SK-N-SH (cell line): ENCODE data around the gene ANAPC16. TPM values are rescaled to one million over a fixed set of nuclear protein-coding genes. Genes with fewer than 3 reads are reported as not detected.

Experiments
- CTCF ChIA-PET: fragments of 300-600, 350-600 bp; formaldehyde crosslinking; extraction: SDS; loops from one replicate; lab custom pipeline; 2021; lab: Yijun Ruan, JAX
- POLR2A ChIA-PET: fragments of 350-600 bp; sonication (Branson Sonifier 250); formaldehyde crosslinking; extraction: SDS; loops from one replicate; lab custom pipeline; 2020; ENCODE audit warnings: antibody characterized with exemption, inconsistent platforms; lab: Yijun Ruan, JAX
- DNase-seq: peaks from one replicate; pipeline ENCODE4 v3.0.0; 2012
- H2AFZ ChIP-seq: fragments of 200-600 bp; sonication (generic); 2 replicates; pipeline ENCODE4 v1.8.1; 2016; ENCODE audit warnings: antibody characterized with exemption, mild to moderate bottlenecking, low read depth
- H3F3A ChIP-seq: fragments of 200-600 bp; sonication (generic); replicated peaks from 2 replicates; pipeline ENCODE3; 2016; ENCODE audit warnings: antibody characterized with exemption, mild to moderate bottlenecking; ENCODE audit not compliant: insufficient read depth
- H3K27ac ChIP-seq, 2 experiments: fragments of 200-500 bp in 1 of 2; fragments of 200-600 bp in 1 of 2; sonication (Bioruptor generic) in 1 of 2; sonication (generic), shearing (Covaris generic) in 1 of 2; 2 replicates each; pipeline versions ENCODE4 v1.5.1 to v1.6.1; 2014 to 2016; ENCODE audit warnings: low read depth in 2 of 2, inconsistent platforms in 1 of 2, low read length in 1 of 2, mild to moderate bottlenecking in 1 of 2, mixed read lengths in 1 of 2
- H3K27me3 ChIP-seq: fragments of 200-600 bp; sonication (generic), shearing (Covaris generic); 2 replicates; pipeline ENCODE4 v1.6.1; 2016; ENCODE audit warnings: mixed run types; ENCODE audit not compliant: insufficient read depth
- H3K36me3 ChIP-seq, 2 experiments: fragments of 200-500 bp in 1 of 2; fragments of 200-600 bp in 1 of 2; sonication (Bioruptor generic) in 1 of 2; sonication (generic) in 1 of 2; replicated peaks in 1 of 2; 2 replicates each; pipeline versions ENCODE3 to v1.5.1; 2014 to 2016; ENCODE audit warnings: low read length in 1 of 2, mild to moderate bottlenecking in 1 of 2; ENCODE audit not compliant: insufficient read depth in 2 of 2, control insufficient read depth in 1 of 2
- H3K4me1 ChIP-seq, 2 experiments: fragments of 200-500 bp in 1 of 2; fragments of 200-600 bp in 1 of 2; sonication (Bioruptor generic) in 1 of 2; sonication (generic), shearing (Covaris generic) in 1 of 2; 2 replicates each; pipeline versions ENCODE4 v1.5.1 to v1.6.1; 2014 to 2016; ENCODE audit warnings: low read depth in 1 of 2, low read length in 1 of 2, mixed run types in 1 of 2; ENCODE audit not compliant: insufficient read depth in 2 of 2, control insufficient read depth in 1 of 2
- H3K4me2 ChIP-seq: fragments of 200-600 bp; sonication (generic), shearing (Covaris generic); 2 replicates; pipeline ENCODE4 v1.6.1; 2017; ENCODE audit warnings: mixed run types
- H3K4me3 ChIP-seq, 2 experiments: fragments of 200-500 bp in 1 of 2; fragments of 200-600 bp in 1 of 2; sonication (Bioruptor generic) in 1 of 2; sonication (generic), shearing (Covaris generic) in 1 of 2; 2 replicates each; pipeline versions ENCODE4 v1.5.1 to v1.8.1; 2014 to 2016; ENCODE audit warnings: low read depth in 2 of 2, inconsistent platforms in 1 of 2, low read length in 1 of 2, mild to moderate bottlenecking in 1 of 2, mixed read lengths in 1 of 2, moderate library complexity in 1 of 2
- H3K79me2 ChIP-seq: fragments of 200-600 bp; sonication (generic); 2 replicates; pipeline ENCODE4 v1.8.1; 2017; ENCODE audit warnings: mild to moderate bottlenecking; ENCODE audit not compliant: insufficient read depth
- H3K9ac ChIP-seq: fragments of 200-600 bp; sonication (generic); 2 replicates; pipeline ENCODE4 v1.6.1; 2017; ENCODE audit warnings: mixed run types
- H3K9me2 ChIP-seq: fragments of 200-600 bp; sonication (generic); 2 replicates; pipeline ENCODE4 v1.6.1; 2017; ENCODE audit warnings: mixed run types
- H3K9me3 ChIP-seq: fragments of 200-600 bp; sonication (generic); 2 replicates; pipeline ENCODE4 v1.6.1; 2017; ENCODE audit warnings: mixed run types, mild to moderate bottlenecking, moderate library complexity
- H4K20me1 ChIP-seq: fragments of 200-600 bp; sonication (generic); 2 replicates; pipeline ENCODE4 v1.6.1; 2017; ENCODE audit warnings: mild to moderate bottlenecking, mixed run types; ENCODE audit not compliant: insufficient read depth
- CTCF ChIP-seq: fragments of 200-600 bp; sonication (generic); IDR thresholded peaks from 2 replicates; pipeline ENCODE4 v1.6.1; 2017; ENCODE audit warnings: antibody characterized with exemption, mild to moderate bottlenecking, moderate library complexity
- ELF1 ChIP-seq: IDR thresholded peaks from 2 replicates; pipeline ENCODE4 v1.4.0; 2012
- FOXJ3 ChIP-seq: sonication (generic); formaldehyde crosslinking; IDR thresholded peaks from 2 replicates; pipeline ENCODE4 v1.5.1; 2020; ENCODE audit warnings: mild to moderate bottlenecking, missing genetic modification reagents
- GABPA ChIP-seq: IDR thresholded peaks from 2 replicates; pipeline ENCODE4 v1.4.0; 2012; ENCODE audit warnings: low read depth, mild to moderate bottlenecking
- GATA2 ChIP-seq: sonication (generic); formaldehyde crosslinking; IDR thresholded peaks from 2 replicates; pipeline ENCODE4 v1.5.0; 2020; ENCODE audit warnings: mild to moderate bottlenecking, missing genetic modification reagents
- JUND ChIP-seq: IDR thresholded peaks from 2 replicates; pipeline ENCODE4 v1.4.0; 2012
- MAX ChIP-seq: IDR thresholded peaks from 2 replicates; pipeline ENCODE4 v1.4.0; 2012; ENCODE audit warnings: low read depth
- NRF1 ChIP-seq: IDR thresholded peaks from 2 replicates; pipeline ENCODE4 v1.6.1; 2012; ENCODE audit warnings: low read depth, mild to moderate bottlenecking, low read length
- PBX3 ChIP-seq: IDR thresholded peaks from 2 replicates; pipeline ENCODE4; 2012
- POLR2AphosphoS5 ChIP-seq: IDR thresholded peaks from 2 replicates; pipeline ENCODE4 v1.6.1; 2012; ENCODE audit warnings: low read depth, low read length
- RAD21 ChIP-seq: IDR thresholded peaks from 2 replicates; pipeline ENCODE4 v1.6.1; 2012; ENCODE audit warnings: mild to moderate bottlenecking, low read length
- RCOR1 ChIP-seq: fragments of 150-350 bp; IDR thresholded peaks from 2 replicates; pipeline ENCODE4 v1.6.1; 2017; ENCODE audit warnings: antibody characterized with exemption, low read length
- RXRA ChIP-seq: IDR thresholded peaks from 2 replicates; pipeline ENCODE4 v1.4.0; 2012; ENCODE audit warnings: low read depth, mild to moderate bottlenecking, borderline replicate concordance
- TAF1 ChIP-seq: IDR thresholded peaks from 2 replicates; pipeline ENCODE4 v1.6.1; 2012; ENCODE audit warnings: low read depth, mild to moderate bottlenecking, low read length, moderate library complexity, borderline replicate concordance
- TCF12 ChIP-seq: IDR thresholded peaks from 2 replicates; pipeline ENCODE4 v1.4.0; 2012
- USF2 ChIP-seq: fragments of 150-350 bp; IDR thresholded peaks from 2 replicates; pipeline ENCODE4 v1.6.1; 2017; ENCODE audit warnings: antibody characterized with exemption, low read length, low read depth, borderline replicate concordance
- ZBTB33 ChIP-seq: IDR thresholded peaks from 2 replicates; pipeline ENCODE4 v1.4.0; 2012; ENCODE audit warnings: low read depth, borderline replicate concordance
- WGBS: methylation state at CpG from one replicate; pipeline ENCODE4 v1.1.6; 2017; ENCODE audit warnings: low lambda C conversion rate; 5-methylcytosine and 5-hydroxymethylcytosine counted together
- polyA plus RNA-seq, 3 experiments: library from polyadenylated mRNA; depleted of rRNA; stranded (reverse); fragments of >200 nt; gene quantifications; 2 replicates each; pipeline ENCODE4 v1.2.3, GENCODE V29; 2012

The ANAPC16 gene
- polyA plus RNA-seq, 1 of the 3 experiments (the other 2 are of a cell fraction), result 45.2 TPM

GRCh38 chr10:72250666-72251065, 34.9 kb downstream of the ANAPC16 start:
- Histone ChIP-seq H3K9me3 (no peaks in the 10 kb centered on the region), H2AFZ (no peak overlapping the region), H4K20me1 (no peaks in the 10 kb centered on the region), H3K9me2 (no peaks in the 10 kb centered on the region), H3K36me3 (no peaks in the 10 kb centered on the region), H3K4me3 (no peak overlapping the region), H3K27ac (no peak overlapping the region), H3K9ac (no peak overlapping the region), H3K4me1 (peaks cover 3 to 21% of the 10 kb centered on the region in 2 experiments; a peak in 2 of 4 replicates), H3K79me2 (no peaks in the 10 kb centered on the region), H3K27me3 (no peaks in the 10 kb centered on the region), H3F3A (peaks cover 7% of the 10 kb centered on the region), H3K4me2 (peak overlapping the region; percentile 31; the same call in 1 of the 2 replicates)
- TF ChIP-seq TCF12 (no peak), ZBTB33 (no peak), PBX3 (no peak), RXRA (peak; percentile 52; the same call in 1 of the 2 replicates)
- WGBS, result 100% methylated on average over 1 of the region's 1 CpG
- POLR2A ChIA-PET, result no interaction called here
- DNase-seq, result no peak
- CTCF ChIA-PET, result no interaction called here

GRCh38 chr10:72251635-72252034, 35.8 kb downstream of the ANAPC16 start:
- Histone ChIP-seq H3K27ac (no peak overlapping the region), H3K4me1 (peaks cover 3 to 21% of the 10 kb centered on the region in 2 experiments; a peak in 2 of 4 replicates), H2AFZ (no peak overlapping the region), H3K36me3 (no peaks in the 10 kb centered on the region), H3K9me3 (no peaks in the 10 kb centered on the region), H3K9ac (no peak overlapping the region), H3K4me2 (no peak overlapping the region), H3K4me3 (no peak overlapping the region), H4K20me1 (no peaks in the 10 kb centered on the region), H3K9me2 (no peaks in the 10 kb centered on the region), H3K79me2 (no peaks in the 10 kb centered on the region), H3F3A (peaks cover 7% of the 10 kb centered on the region), H3K27me3 (no peaks in the 10 kb centered on the region)
- CTCF ChIA-PET, result no interaction called here
- POLR2A ChIA-PET, result no interaction called here
- TF ChIP-seq ZBTB33 (no peak), RXRA (no peak), JUND (no peak), POLR2AphosphoS5 (no peak), CTCF (no peak), ELF1 (no peak), GABPA (no peak), TAF1 (no peak), MAX (no peak), USF2 (no peak), GATA2 (no peak), TCF12 (no peak), FOXJ3 (CRISPR knock-in tag) (no peak), PBX3 (no peak), RCOR1 (no peak), NRF1 (no peak), RAD21 (no peak)
- WGBS, result 85% methylated on average over 6 of the region's 6 CpGs
- no peak for DNase-seq
